IPS-18a (cell line): Measurements from ENCODE around the gene GALR3.

ENCODE experiments used
- H3K27ac ChIP-seq: one replicate; pipeline ENCODE4 v1.5.1; 2013; ENCODE audit warnings: low read length
- H3K27me3 ChIP-seq: one replicate; pipeline ENCODE4 v1.6.1; 2013; ENCODE audit warnings: mild to moderate bottlenecking, low read length; ENCODE audit not compliant: control insufficient read depth, insufficient read depth
- H3K36me3 ChIP-seq: one replicate; pipeline ENCODE4 v1.6.1; 2013; ENCODE audit warnings: low read depth, low read length; ENCODE audit not compliant: control insufficient read depth
- H3K4me1 ChIP-seq: one replicate; pipeline ENCODE4 v1.6.1; 2013; ENCODE audit warnings: low read depth, low read length; ENCODE audit not compliant: control insufficient read depth
- H3K4me3 ChIP-seq: one replicate; pipeline ENCODE4 v1.5.1; 2013; ENCODE audit warnings: low read length
- H3K9ac ChIP-seq: one replicate; pipeline ENCODE4 v1.6.1; 2013; ENCODE audit warnings: mild to moderate bottlenecking, low read length, moderate library complexity
- H3K9me3 ChIP-seq: one replicate; pipeline ENCODE4 v1.6.1; 2013; ENCODE audit warnings: low read depth, low read length; ENCODE audit not compliant: control insufficient read depth

Gene GALR3

DNA sequence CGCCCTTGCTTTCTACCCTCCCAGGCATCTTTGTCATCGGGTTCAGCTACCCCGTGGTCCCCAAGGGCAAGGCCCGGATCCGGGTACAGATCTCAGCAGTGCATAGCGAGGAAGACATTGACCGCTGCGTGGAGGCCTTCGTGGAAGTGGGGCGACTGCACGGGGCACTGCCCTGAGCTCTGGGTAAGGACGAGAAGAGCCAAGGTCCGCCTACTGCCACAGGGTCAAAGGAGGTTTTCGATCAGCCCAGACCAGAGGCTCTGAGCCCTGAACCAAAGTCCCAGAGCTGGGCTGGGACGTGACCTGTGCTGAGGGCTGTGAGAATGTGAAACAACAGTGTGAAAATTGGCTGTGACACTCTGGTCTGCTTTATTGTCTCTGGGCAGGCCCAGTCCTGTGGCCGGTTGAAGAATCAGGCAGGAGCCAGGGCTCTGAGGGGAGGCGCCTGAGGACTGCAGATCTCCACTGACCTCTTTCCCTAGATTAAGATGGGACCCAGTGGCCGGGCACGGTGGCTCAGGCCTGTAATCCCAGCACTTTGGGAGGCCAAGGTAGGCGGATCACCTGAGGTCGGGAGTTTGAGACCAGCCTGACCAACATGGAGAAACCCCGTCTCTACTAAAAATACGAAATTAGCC is 6.5 kb upstream of the GALR3 start:
- Histone ChIP-seq H3K4me1 (peaks cover 8% of the 10 kb centered on the region), H3K9ac (no peak overlapping the region), H3K36me3 (peaks cover 5% of the 10 kb centered on the region), H3K27ac (no peak overlapping the region), H3K4me3 (no peak overlapping the region), H3K27me3 (peaks cover 31% of the 10 kb centered on the region), H3K9me3 (no peaks in the 10 kb centered on the region)

DNA sequence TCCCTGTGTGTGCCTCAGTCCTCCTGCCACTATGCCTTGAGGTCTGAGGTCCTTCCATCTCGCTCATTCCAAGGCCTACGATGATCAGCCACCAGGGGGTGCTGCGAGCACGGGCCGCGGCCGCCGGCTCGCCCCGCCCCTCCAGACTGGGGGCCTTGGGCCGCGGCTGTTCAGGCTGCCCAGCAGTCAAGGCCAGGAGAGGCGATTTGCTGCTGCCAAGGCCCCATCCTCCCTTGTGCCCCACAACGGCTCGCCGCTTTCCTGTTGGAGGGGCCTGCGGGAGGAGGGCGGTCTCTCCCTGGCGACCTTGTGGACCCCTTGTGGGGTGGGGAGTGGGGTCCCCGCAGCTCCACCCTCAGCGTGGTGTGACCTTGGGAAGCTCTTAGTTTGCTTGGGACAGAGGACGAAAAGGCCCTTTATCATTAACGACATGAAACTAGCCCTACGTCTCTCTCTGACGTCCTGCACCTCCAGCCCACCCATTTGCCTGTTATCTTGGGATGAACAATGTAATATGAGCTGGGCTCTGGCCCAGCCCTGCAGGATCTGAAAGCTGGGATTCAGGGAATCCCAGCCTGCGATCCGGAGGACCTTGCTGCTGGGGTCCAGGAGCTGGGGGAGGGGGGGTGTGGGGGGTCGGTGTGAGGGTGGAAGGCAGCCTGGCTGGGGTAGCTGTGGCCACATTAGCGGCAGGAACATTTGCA is 5.3 kb upstream of the GALR3 start:
- Histone ChIP-seq H3K9ac (peak overlapping the region; percentile 53), H3K36me3 (peaks cover 5% of the 10 kb centered on the region), H3K4me1 (peaks cover 17% of the 10 kb centered on the region), H3K9me3 (no peaks in the 10 kb centered on the region), H3K27ac (peak overlapping the region; percentile 60), H3K4me3 (peak overlapping the region; percentile 60), H3K27me3 (peaks cover 36% of the 10 kb centered on the region)

DNA sequence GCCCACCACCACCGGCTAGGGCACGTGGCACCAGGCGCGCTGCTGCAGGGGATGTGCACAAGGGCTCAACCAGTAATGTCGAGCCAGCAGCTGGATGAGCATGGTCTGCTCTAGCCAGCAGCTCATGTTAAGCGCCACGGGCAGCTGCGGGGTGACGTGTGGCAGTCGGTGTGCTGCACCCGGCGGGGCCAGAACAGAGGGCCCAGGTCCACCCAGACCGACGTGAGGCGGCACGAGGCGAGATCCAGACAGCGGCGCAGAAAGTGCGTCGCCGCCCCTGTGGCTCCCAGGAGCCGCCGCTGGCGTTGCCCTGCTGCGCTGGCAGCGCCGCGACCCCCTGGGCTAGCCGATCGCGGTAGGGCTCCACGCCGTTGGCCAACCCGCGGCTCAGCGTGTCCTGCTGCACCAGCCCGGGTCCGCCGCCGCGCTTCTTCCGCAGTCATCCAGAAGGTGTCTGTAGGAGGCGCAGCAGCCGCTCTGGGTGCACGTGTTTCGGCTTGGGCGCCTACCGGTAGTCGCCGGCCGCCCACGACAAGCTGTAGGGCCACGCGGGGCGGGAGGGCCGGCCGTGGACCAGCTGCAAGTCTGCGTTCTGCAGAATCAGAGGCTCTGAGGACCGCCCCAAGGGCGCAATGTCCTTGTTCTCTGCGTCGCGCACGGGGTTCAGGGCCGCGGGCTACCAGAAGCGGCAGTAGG is 4.6 kb upstream of the GALR3 start:
- Histone ChIP-seq H3K9ac (peak overlapping the region; percentile 53), H3K4me3 (peak overlapping the region; percentile 60), H3K9me3 (no peaks in the 10 kb centered on the region), H3K36me3 (peaks cover 5% of the 10 kb centered on the region), H3K27ac (no peak overlapping the region), H3K4me1 (peaks cover 21% of the 10 kb centered on the region), H3K27me3 (peaks cover 43% of the 10 kb centered on the region)

- no peak overlapping the region for H3K9ac ChIP-seq
Observed at GRCh38 chr22:37819105-37819433, 4.1 kb upstream of the GALR3 start.

GRCh38 chr22:37820350-37820749 is 2.8 kb upstream of the GALR3 start:
- Histone ChIP-seq H3K4me1 (peaks cover 21% of the 10 kb centered on the region), H3K9me3 (no peaks in the 10 kb centered on the region), H3K9ac (no peak overlapping the region), H3K4me3 (no peak overlapping the region), H3K27ac (no peak overlapping the region), H3K27me3 (peaks cover 61% of the 10 kb centered on the region), H3K36me3 (no peaks in the 10 kb centered on the region)

More at GRCh38 chr22:37819105-37819433, 4.1 kb upstream of the GALR3 start:
- Histone ChIP-seq H3K27ac (no peak overlapping the region), H3K4me1 (peaks cover 21% of the 10 kb centered on the region), H3K27me3 (peaks cover 48% of the 10 kb centered on the region), H3K36me3 (peaks cover 5% of the 10 kb centered on the region), H3K9me3 (no peaks in the 10 kb centered on the region), H3K4me3 (peak overlapping the region; percentile 60)

DNA sequence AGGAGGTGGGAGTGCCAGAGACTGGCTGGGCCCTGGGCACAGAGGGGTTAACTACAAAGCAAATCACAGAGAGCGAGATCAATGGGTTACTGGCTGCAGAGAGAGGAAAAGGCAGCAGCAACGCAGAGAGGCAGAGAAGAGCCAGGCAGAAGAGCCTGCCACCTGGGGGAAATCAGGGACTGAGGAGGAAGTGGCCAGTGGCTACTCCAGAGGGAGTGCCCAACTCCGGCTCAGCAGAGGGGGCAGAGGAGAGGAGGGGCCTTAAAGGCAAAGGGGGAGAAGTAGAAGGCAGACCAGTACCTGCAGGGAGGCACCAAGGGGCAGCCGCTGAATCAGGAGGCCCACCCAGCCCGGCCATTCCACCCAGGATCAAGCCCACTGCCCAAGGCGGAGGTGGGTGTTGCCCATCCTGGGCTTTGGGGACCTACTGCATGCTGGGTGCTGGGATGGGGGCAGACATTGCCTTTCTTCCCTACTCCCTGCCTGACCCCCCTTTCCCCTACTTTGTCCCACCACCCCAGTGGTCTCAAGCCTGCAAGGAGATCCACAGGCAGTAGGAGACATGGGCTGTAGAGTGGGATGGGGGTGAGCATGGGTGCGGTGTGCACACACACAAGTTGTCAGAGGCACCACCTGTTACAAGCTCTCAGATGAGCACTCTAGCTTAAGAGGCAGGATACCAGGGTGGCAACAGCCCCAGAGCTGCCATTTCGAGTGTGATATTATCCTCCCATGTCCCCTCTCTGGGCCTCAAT is 926 bp upstream of the GALR3 start:
- Histone ChIP-seq H3K9ac (no peak overlapping the region), H3K27me3 (peaks cover 69% of the 10 kb centered on the region), H3K27ac (no peak overlapping the region), H3K9me3 (no peaks in the 10 kb centered on the region), H3K36me3 (no peaks in the 10 kb centered on the region), H3K4me3 (no peak overlapping the region), H3K4me1 (peaks cover 21% of the 10 kb centered on the region)

GRCh38 chr22:37824674-37825641 is 1.8 kb downstream of the GALR3 start:
- H3K4me1 ChIP-seq = peaks cover 13% of the 10 kb centered on the region
- no peaks in the 10 kb centered on the region for H3K9me3 ChIP-seq
- no peak overlapping the region for H3K9ac ChIP-seq
- H3K36me3 ChIP-seq = no peaks in the 10 kb centered on the region
- peaks cover 51% of the 10 kb centered on the region for H3K27me3 ChIP-seq
- H3K27ac ChIP-seq = no peak overlapping the region
- H3K4me3 ChIP-seq = peak overlapping the region; percentile 21

DNA sequence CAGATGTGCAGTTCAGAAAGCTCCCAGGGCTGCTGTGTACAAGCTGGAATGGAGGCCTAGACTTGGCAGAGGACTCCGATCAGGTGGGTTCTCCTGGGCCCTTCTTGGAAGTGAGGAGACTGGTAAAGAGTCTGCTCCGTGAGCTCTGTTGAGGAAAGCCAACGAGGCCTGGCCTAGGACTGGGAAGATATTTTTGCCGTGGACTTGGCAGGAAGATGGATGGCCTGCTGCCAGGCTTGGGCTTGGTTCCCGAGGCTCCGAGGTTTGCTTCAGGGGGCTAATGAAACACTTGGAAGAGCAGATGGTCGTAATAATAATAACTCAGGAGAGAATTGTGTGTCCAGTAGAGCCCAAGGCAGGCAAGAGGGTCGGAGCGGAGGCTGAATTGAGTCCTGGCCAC is 3.9 kb downstream of the GALR3 start:
- Histone ChIP-seq H3K9me3 (no peaks in the 10 kb centered on the region), H3K36me3 (peaks cover 12% of the 10 kb centered on the region), H3K4me1 (peaks cover 12% of the 10 kb centered on the region), H3K9ac (no peak overlapping the region), H3K4me3 (no peak overlapping the region), H3K27ac (no peak overlapping the region), H3K27me3 (peaks cover 38% of the 10 kb centered on the region)

DNA sequence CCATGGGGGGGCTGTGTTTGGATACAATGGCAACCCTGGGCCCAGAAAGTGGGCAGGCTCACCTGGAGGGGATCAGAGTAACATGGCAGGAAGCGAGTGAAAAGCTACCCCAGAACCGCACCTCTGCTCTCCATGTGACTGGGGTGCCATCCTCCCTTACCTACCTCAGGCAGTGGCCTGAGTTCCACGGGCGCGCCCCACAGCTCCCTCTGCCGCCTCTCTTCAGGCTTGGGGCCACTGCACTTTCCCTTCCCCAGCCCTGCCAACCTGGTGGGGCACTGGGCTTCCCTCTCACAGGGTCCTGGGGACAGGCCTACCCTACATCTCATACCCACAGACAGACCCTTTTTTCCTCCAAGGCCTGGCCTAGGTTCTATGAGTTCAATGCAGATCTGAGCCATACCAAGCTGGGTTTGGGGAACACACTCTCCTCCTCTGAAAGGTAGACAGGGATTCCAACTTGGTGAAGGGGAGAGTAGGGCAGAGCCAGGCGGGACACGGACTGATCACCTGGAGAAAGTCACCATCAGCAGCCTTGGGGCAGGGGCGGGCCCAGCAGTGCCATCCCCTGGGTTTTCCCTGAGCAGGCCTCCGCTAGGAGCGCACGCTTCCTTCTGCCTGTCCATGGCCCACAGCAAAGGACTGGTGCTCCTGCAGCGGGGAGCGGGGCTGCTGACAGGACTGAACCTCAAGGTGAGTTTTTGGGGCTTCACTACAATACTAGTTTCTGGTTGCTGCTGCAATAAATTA is 7.1 kb downstream of the GALR3 start:
- Histone ChIP-seq H3K9ac (no peak overlapping the region), H3K4me1 (no peaks in the 10 kb centered on the region), H3K27me3 (peaks cover 9% of the 10 kb centered on the region), H3K27ac (no peak overlapping the region), H3K4me3 (no peak overlapping the region), H3K9me3 (no peaks in the 10 kb centered on the region), H3K36me3 (peaks cover 31% of the 10 kb centered on the region)

- H3K4me3 ChIP-seq = no peak overlapping the region
Observed at GRCh38 chr22:37831472-37831871, 8.3 kb downstream of the GALR3 start.

More at GRCh38 chr22:37831472-37831871, 8.3 kb downstream of the GALR3 start:
- no peaks in the 10 kb centered on the region for H3K27me3 ChIP-seq
- no peak overlapping the region for H3K27ac ChIP-seq
- H3K9me3 ChIP-seq = no peaks in the 10 kb centered on the region
- no peak overlapping the region for H3K9ac ChIP-seq
- no peaks in the 10 kb centered on the region for H3K4me1 ChIP-seq
- H3K36me3 ChIP-seq = peaks cover 31% of the 10 kb centered on the region
